Measurements from ENCODE around the gene OR13C8.

DNA sequence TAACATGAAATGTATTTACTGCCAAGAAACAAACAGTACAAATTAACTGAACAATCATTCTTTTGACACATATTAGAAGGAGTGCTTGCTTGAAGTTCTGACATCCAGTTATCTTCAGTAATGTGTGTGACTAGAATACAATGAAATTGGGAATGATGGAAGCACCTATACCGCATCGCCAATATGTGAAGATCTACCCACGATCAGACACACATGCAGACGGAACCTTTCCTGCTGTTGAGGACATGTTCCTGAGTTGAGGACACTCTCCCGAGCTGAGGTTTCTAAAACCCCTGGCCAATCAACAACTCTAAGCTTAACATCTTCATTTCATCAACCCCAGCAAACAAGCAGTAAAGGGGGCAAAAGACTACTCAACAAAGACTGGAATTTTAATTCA lies 32.2 kb upstream of the OR13C8 start, which contains the start of gene OR13C3:
- TF ChIP-seq CTCF (IDR thresholded peaks at IDR 0.05) (no peak), POLR2A (IDR thresholded peaks at IDR 0.05) (no peak), EP300 (IDR thresholded peaks at IDR 0.05) (no peak), POLR2AphosphoS5 (IDR thresholded peaks at IDR 0.05) (no peak)

All from sigmoid colon (tissue), 4 donors.